T-helper 22 cell (primary cell): ENCODE data around the gene TNIK.

ENCODE experiments used
- DNase-seq: peaks from one replicate; pipeline ENCODE4 v3.0.0-alpha.2; 2020; ENCODE audit warnings: low read depth

Gene TNIK

GRCh38 chr3:171225708-171226107 is 234.5 kb downstream of the TNIK start:
- no peak for DNase-seq

GRCh38 chr3:171225165-171225564 is 235.0 kb downstream of the TNIK start:
- DNase-seq, result no peak

- no peak for DNase-seq
Measured at GRCh38 chr3:171223396-171223795, 236.8 kb downstream of the TNIK start.

- DNase-seq, result no peak
Measured at GRCh38 chr3:171222995-171223394, 237.2 kb downstream of the TNIK start.

- DNase-seq, result no peak
Measured at GRCh38 chr3:171221597-171221996, 238.6 kb downstream of the TNIK start.

GRCh38 chr3:171221104-171221503 is 239.1 kb downstream of the TNIK start:
- DNase-seq, result no peak

- DNase-seq, result no peak
Measured at GRCh38 chr3:171219258-171219657, 240.9 kb downstream of the TNIK start.

- no peak for DNase-seq
Measured at GRCh38 chr3:171218069-171218468, 242.1 kb downstream of the TNIK start.

- no peak for DNase-seq
Measured at GRCh38 chr3:171213907-171214306, 246.3 kb downstream of the TNIK start.

GRCh38 chr3:171213178-171213577 is 247.0 kb downstream of the TNIK start:
- DNase-seq, result no peak

- no peak for DNase-seq
Measured at GRCh38 chr3:171212648-171213047, 247.6 kb downstream of the TNIK start.

GRCh38 chr3:171206283-171206682 is 253.9 kb downstream of the TNIK start:
- no peak for DNase-seq

GRCh38 chr3:171204942-171205341 is 255.3 kb downstream of the TNIK start:
- DNase-seq, result no peak

- no peak for DNase-seq
Measured at GRCh38 chr3:171201825-171202224, 258.4 kb downstream of the TNIK start.

GRCh38 chr3:171200750-171201088 is 259.5 kb downstream of the TNIK start:
- DNase-seq, result no peak

GRCh38 chr3:171200052-171200749 is 260.0 kb downstream of the TNIK start:
- DNase-seq, result no peak

GRCh38 chr3:171199473-171199829 is 260.8 kb downstream of the TNIK start:
- no peak for DNase-seq

GRCh38 chr3:171198781-171199472 is 261.3 kb downstream of the TNIK start:
- no peak for DNase-seq

- DNase-seq, result no peak
Measured at GRCh38 chr3:171195686-171196085, 264.5 kb downstream of the TNIK start.

GRCh38 chr3:171194965-171195364 is 265.2 kb downstream of the TNIK start:
- DNase-seq, result no peak

- no peak for DNase-seq
Measured at GRCh38 chr3:171193693-171194092, 266.5 kb downstream of the TNIK start.

GRCh38 chr3:171192176-171192854 is 267.9 kb downstream of the TNIK start:
- no peak for DNase-seq

- DNase-seq, result no peak
Measured at GRCh38 chr3:171190668-171191067, 269.5 kb downstream of the TNIK start.
